PFSK-1 (cell line): ENCODE data around the gene LAD1.

Experiments
- POLR2AphosphoS5 ChIP-seq: IDR thresholded peaks from 2 replicates; pipeline ENCODE4 v1.6.1; 2012; ENCODE audit warnings: low read depth, mild to moderate bottlenecking, control low read depth, low read length, moderate library complexity
- REST ChIP-seq, 2 experiments: IDR thresholded peaks; 2 replicates each; pipeline versions ENCODE4 v1.6.1 to v1.8.0; 2011 to 2012; ENCODE audit warnings: low read depth in 2 of 2, low read length in 2 of 2, control low read depth in 1 of 2, inconsistent platforms in 1 of 2, mild to moderate bottlenecking in 1 of 2, moderate library complexity in 1 of 2; ENCODE audit not compliant: insufficient read depth in 1 of 2
- SIN3A ChIP-seq: IDR thresholded peaks from 2 replicates; pipeline ENCODE4 v1.6.1; 2012; ENCODE audit warnings: mild to moderate bottlenecking, low read length, moderate library complexity, borderline replicate concordance; ENCODE audit not compliant: insufficient read depth
- TAF1 ChIP-seq: IDR thresholded peaks from 2 replicates; pipeline ENCODE4 v1.6.1; 2012; ENCODE audit warnings: low read length, control low read depth, borderline replicate concordance; ENCODE audit not compliant: insufficient read depth

- TF ChIP-seq TAF1 (no peak), REST (IDR thresholded peaks at IDR 0.05; ENCODE audit: insufficient read depth in 1 of 2, low read depth in 2 of 2, low read length in 2 of 2) (no peak), POLR2AphosphoS5 (no peak), SIN3A (no peak)
These were observed 5.8 kb upstream of the LAD1 start for GRCh38 chr1:201404722-201405483.
